Esophagus (tissue), 2 donors: ENCODE results near the gene CASQ1. TPM values are rescaled to one million over a fixed set of nuclear protein-coding genes. Genes with fewer than 3 reads are reported as not detected.

ENCODE experiments used
- H3K27ac ChIP-seq, 2 donors: one replicate each; pipeline ENCODE4 v1.5.1; 2013; ENCODE audit warnings: low read depth in 2 of 2, mild to moderate bottlenecking in 2 of 2, inconsistent platforms in 1 of 2, low read length in 1 of 2, moderate library complexity in 1 of 2
- H3K27me3 ChIP-seq, 2 donors: one replicate each; pipeline ENCODE4 v1.6.1; 2013; ENCODE audit warnings: low read length in 2 of 2, control low read depth in 1 of 2, mild to moderate bottlenecking in 1 of 2; ENCODE audit not compliant: insufficient read depth in 2 of 2, control insufficient read depth in 1 of 2
- H3K36me3 ChIP-seq, 2 donors: one replicate each; pipeline ENCODE4 v1.6.1; 2013; ENCODE audit warnings: low read length in 1 of 2; ENCODE audit not compliant: control insufficient read depth in 2 of 2, insufficient read depth in 2 of 2
- H3K4me1 ChIP-seq, 2 donors: one replicate each; pipeline ENCODE4 v1.6.1; 2013; ENCODE audit warnings: low read length in 1 of 2; ENCODE audit not compliant: control insufficient read depth in 2 of 2, insufficient read depth in 2 of 2
- H3K4me3 ChIP-seq, 2 donors: one replicate each; pipeline ENCODE4 v1.5.1; 2013; ENCODE audit warnings: low read length in 2 of 2, mild to moderate bottlenecking in 2 of 2, low read depth in 1 of 2, moderate library complexity in 1 of 2
- H3K9me3 ChIP-seq, 2 donors: one replicate each; pipeline ENCODE4 v1.6.1; 2013; ENCODE audit warnings: mild to moderate bottlenecking in 2 of 2, low read depth in 1 of 2, low read length in 1 of 2, moderate library complexity in 1 of 2; ENCODE audit not compliant: control insufficient read depth in 2 of 2, insufficient read depth in 1 of 2
- WGBS, 2 donors: extraction: QIAGEN DNeasy Blood & Tissue Kit; methylation state at CpG; one replicate each; pipeline ENCODE4 v1.1.7; 2013; 5-methylcytosine and 5-hydroxymethylcytosine counted together
- polyA plus RNA-seq, 2 donors: library from polyadenylated mRNA; stranded (reverse); fragments of 200-250 nt; gene quantifications; one replicate each; pipeline ENCODE4 v1.2.3, GENCODE V29; 2013
- donor health status: healthy with polysubstance abuse.
- donor health status: Bipolar disorder and iron deficiency.

CASQ1 gene
- polyA plus RNA-seq, 2 donors, result 0.14 to 0.35 TPM

GRCh38 chr1:160219062-160219929 lies 28.9 kb downstream of the CASQ1 start:
- 32 to 44% methylated on average over 4 of the region's 4 CpGs for WGBS, 2 donors
- Histone ChIP-seq H3K9me3 (no peaks in the 10 kb centered on the region), H3K36me3 (peaks cover 27 to 34% of the 10 kb centered on the region in 2 donors), H3K4me1 (peaks cover 3 to 4% of the 10 kb centered on the region in 2 donors), H3K27me3 (no peaks in the 10 kb centered on the region), H3K4me3 (no peak overlapping the region), H3K27ac (peak overlapping the region; percentile 45 to 50)

- Histone ChIP-seq H3K27me3 (no peaks in the 10 kb centered on the region), H3K27ac (no peak overlapping the region), H3K36me3 (peaks cover 31 to 42% of the 10 kb centered on the region in 2 donors), H3K4me1 (peaks cover 3 to 4% of the 10 kb centered on the region in 2 donors), H3K4me3 (no peak overlapping the region), H3K9me3 (no peaks in the 10 kb centered on the region)
- WGBS, 2 donors, result 82 to 89% methylated on average over 2 of the region's 2 CpGs
These were observed 29.9 kb downstream of the CASQ1 start for GRCh38 chr1:160220301-160220700.

- H3K36me3 ChIP-seq, result peaks cover 31 to 35% of the 10 kb centered on the region in 2 donors
These were observed 30.7 kb downstream of the CASQ1 start for GRCh38 chr1:160221089-160221488.

GRCh38 chr1:160222546-160222945 lies 32.2 kb downstream of the CASQ1 start:
- peaks cover 28 to 29% of the 10 kb centered on the region in 2 donors for H3K36me3 ChIP-seq
- H3K9me3 ChIP-seq, result no peaks in the 10 kb centered on the region
- no peaks in the 10 kb centered on the region for H3K27me3 ChIP-seq
- no peak overlapping the region for H3K4me3 ChIP-seq
- H3K27ac ChIP-seq, result no peak overlapping the region
- 76 to 79% methylated on average over 3 of the region's 3 CpGs for WGBS, 2 donors
- H3K4me1 ChIP-seq, result peaks cover 3 to 4% of the 10 kb centered on the region in 2 donors

More at GRCh38 chr1:160221089-160221488, 30.7 kb downstream of the CASQ1 start:
- no peaks in the 10 kb centered on the region for H3K9me3 ChIP-seq
- no peaks in the 10 kb centered on the region for H3K27me3 ChIP-seq
- H3K4me1 ChIP-seq, result peaks cover 3 to 4% of the 10 kb centered on the region in 2 donors
- no peak overlapping the region for H3K27ac ChIP-seq
- no peak overlapping the region for H3K4me3 ChIP-seq

GRCh38 chr1:160224606-160225005 lies 34.2 kb downstream of the CASQ1 start:
- peaks cover 22 to 31% of the 10 kb centered on the region in 2 donors for H3K36me3 ChIP-seq
- H3K9me3 ChIP-seq, result no peaks in the 10 kb centered on the region
- H3K27ac ChIP-seq, result no peak overlapping the region
- no peaks in the 10 kb centered on the region for H3K4me1 ChIP-seq
- H3K27me3 ChIP-seq, result no peaks in the 10 kb centered on the region
- WGBS, 2 donors, result 67 to 75% methylated on average over 2 of the region's 2 CpGs
- no peak overlapping the region for H3K4me3 ChIP-seq

GRCh38 chr1:160225345-160225744 lies 35.0 kb downstream of the CASQ1 start:
- H3K36me3 ChIP-seq, result peaks cover 22 to 28% of the 10 kb centered on the region in 2 donors
- no peaks in the 10 kb centered on the region for H3K27me3 ChIP-seq
- WGBS, 2 donors, result 64 to 67% methylated on average over 2 of the region's 2 CpGs
- no peak overlapping the region for H3K4me3 ChIP-seq
- no peak overlapping the region for H3K27ac ChIP-seq
- H3K9me3 ChIP-seq, result no peaks in the 10 kb centered on the region
- no peaks in the 10 kb centered on the region for H3K4me1 ChIP-seq

- no peaks in the 10 kb centered on the region for H3K27me3 ChIP-seq
- no peak overlapping the region for H3K27ac ChIP-seq
- H3K4me1 ChIP-seq, result no peaks in the 10 kb centered on the region
- WGBS, 2 donors, result 80 to 90% methylated on average over 2 of the region's 2 CpGs
- H3K36me3 ChIP-seq, result peaks cover 24 to 25% of the 10 kb centered on the region in 2 donors
- H3K9me3 ChIP-seq, result no peaks in the 10 kb centered on the region
- no peak overlapping the region for H3K4me3 ChIP-seq
These were observed 36.2 kb downstream of the CASQ1 start for GRCh38 chr1:160226623-160227022.

- H3K4me1 ChIP-seq, result no peaks in the 10 kb centered on the region
- peaks cover 23 to 24% of the 10 kb centered on the region in 2 donors for H3K36me3 ChIP-seq
- H3K27ac ChIP-seq, result no peak overlapping the region
- H3K9me3 ChIP-seq, result no peaks in the 10 kb centered on the region
- no peak overlapping the region for H3K4me3 ChIP-seq
- no peaks in the 10 kb centered on the region for H3K27me3 ChIP-seq
- 53 to 73% methylated on average over 4 of the region's 4 CpGs for WGBS, 2 donors
These were observed 36.7 kb downstream of the CASQ1 start for GRCh38 chr1:160227034-160227433.

- no peaks in the 10 kb centered on the region for H3K27me3 ChIP-seq
- no peak overlapping the region for H3K4me3 ChIP-seq
- H3K9me3 ChIP-seq, result no peaks in the 10 kb centered on the region
- no peak overlapping the region for H3K27ac ChIP-seq
- H3K36me3 ChIP-seq, result peaks cover 21 to 24% of the 10 kb centered on the region in 2 donors
- H3K4me1 ChIP-seq, result no peaks in the 10 kb centered on the region
- WGBS, 2 donors, result 76 to 80% methylated on average over 1 of the region's 1 CpG
These were observed 37.2 kb downstream of the CASQ1 start for GRCh38 chr1:160227561-160227960.

GRCh38 chr1:160228431-160228830 lies 38.1 kb downstream of the CASQ1 start:
- H3K9me3 ChIP-seq, result no peaks in the 10 kb centered on the region
- peaks cover 19 to 20% of the 10 kb centered on the region in 2 donors for H3K36me3 ChIP-seq

More at GRCh38 chr1:160228431-160228830, 38.1 kb downstream of the CASQ1 start:
- H3K27me3 ChIP-seq, result no peaks in the 10 kb centered on the region
- H3K4me3 ChIP-seq, result no peak overlapping the region
- H3K27ac ChIP-seq, result no peak overlapping the region
- no peaks in the 10 kb centered on the region for H3K4me1 ChIP-seq
